H1 (cell line): Measurements from ENCODE around the gene P2RY14. TPM values are rescaled to one million over a fixed set of nuclear protein-coding genes. Genes with fewer than 3 reads are reported as not detected.

Experiments used
- CTCF ChIA-PET: fragments of 300-600 bp; sonication (Branson Sonifier 250); formaldehyde crosslinking; loops from one replicate; lab custom pipeline; 2021; ENCODE audit not compliant: partially characterized antibody; lab: Charles Lee
- POLR2A ChIA-PET: fragments of 300-600 bp; sonication (Branson Sonifier 250); formaldehyde crosslinking; loops from one replicate; lab custom pipeline; 2021; ENCODE audit warnings: inconsistent platforms; ENCODE audit not compliant: partially characterized antibody; lab: Charles Lee
- DNase-seq, 2 experiments: peaks; one replicate each; pipeline versions ENCODE4 v3.0.0 to v3.0.0-alpha.2; 2010 to 2022; ENCODE audit warnings: low spot score in 2 of 2, low read depth in 1 of 2, mixed read lengths in 1 of 2
- FAIRE-seq: peaks from 2 replicates; lab custom pipeline; 2011; peaks lifted over from hg19 to GRCh38; lab: Jason Lieb, UNC
- H2AFZ ChIP-seq: 2 replicates; pipeline ENCODE4 v1.8.1; 2012; ENCODE audit warnings: low read length, inconsistent platforms
- H2AK5ac ChIP-seq: 2 replicates; pipeline ENCODE4 v1.6.1; 2013; ENCODE audit warnings: low read depth, low read length
- H2BK120ac ChIP-seq: replicated peaks from 2 replicates; pipeline ENCODE3; 2013; ENCODE audit warnings: low read depth, low read length, inconsistent platforms
- H2BK12ac ChIP-seq: 2 replicates; pipeline ENCODE4 v1.6.1; 2013; ENCODE audit warnings: low read depth, low read length
- H2BK15ac ChIP-seq: 2 replicates; pipeline ENCODE4 v1.6.1; 2013; ENCODE audit warnings: low read length
- H2BK20ac ChIP-seq: 2 replicates; pipeline ENCODE4 v1.6.1; 2013; ENCODE audit warnings: low read length
- H2BK5ac ChIP-seq: 2 replicates; pipeline ENCODE4 v1.6.1; 2013; ENCODE audit warnings: low read depth, low read length
- H3K14ac ChIP-seq: 2 replicates; pipeline ENCODE4 v1.6.1; 2013; ENCODE audit warnings: inconsistent platforms; ENCODE audit not compliant: insufficient read length
- H3K18ac ChIP-seq: 2 replicates; pipeline ENCODE4 v1.6.1; 2013; ENCODE audit warnings: low read length; ENCODE audit errors: extremely low read depth
- H3K23ac ChIP-seq: 2 replicates; pipeline ENCODE4 v1.6.1; 2013; ENCODE audit warnings: inconsistent platforms; ENCODE audit not compliant: insufficient read length
- H3K23me2 ChIP-seq: 2 replicates; pipeline ENCODE4 v1.6.1; 2013; ENCODE audit warnings: low read depth, low read length
- H3K27ac ChIP-seq: 2 replicates; pipeline ENCODE4 v1.6.1; 2011; ENCODE audit warnings: low read depth, low read length, inconsistent platforms
- H3K27me3 ChIP-seq, 4 experiments: replicated peaks in 1 of 4; 1 replicate in 1 of 4; 2 replicates in 3 of 4; pipeline versions ENCODE4 v1.6.1 to v1.8.1; 2011 to 2013; ENCODE audit warnings: low read length in 3 of 4, mild to moderate bottlenecking in 3 of 4, inconsistent platforms in 2 of 4, mixed read lengths in 2 of 4, moderate library complexity in 1 of 4; ENCODE audit not compliant: control insufficient read depth in 3 of 4, insufficient read depth in 3 of 4; ENCODE audit errors: extremely low read depth in 1 of 4
- H3K36me3 ChIP-seq, 4 experiments: 2 replicates each; pipeline versions ENCODE4 v1.6.1 to v1.8.1; 2011 to 2013; ENCODE audit warnings: mild to moderate bottlenecking in 4 of 4, low read length in 3 of 4, moderate library complexity in 2 of 4, control low read depth in 1 of 4, inconsistent platforms in 1 of 4; ENCODE audit not compliant: insufficient read depth in 4 of 4, control insufficient read depth in 2 of 4
- H3K4ac ChIP-seq: replicated peaks from 2 replicates; pipeline ENCODE3; 2013; ENCODE audit warnings: low read length, low read depth, mixed read lengths, inconsistent platforms; ENCODE audit not compliant: insufficient read length
- H3K4me1 ChIP-seq, 4 experiments: replicated peaks in 1 of 4; 1 replicate in 1 of 4; 2 replicates in 3 of 4; pipeline versions ENCODE4 v1.6.1 to v1.8.1; 2011 to 2013; ENCODE audit warnings: low read length in 3 of 4, inconsistent platforms in 2 of 4, mixed read lengths in 1 of 4; ENCODE audit not compliant: insufficient read depth in 4 of 4, control insufficient read depth in 3 of 4
- H3K4me2 ChIP-seq, 2 experiments: 2 replicates each; pipeline versions ENCODE4 v1.6.1 to v1.8.1; 2011 to 2013; ENCODE audit warnings: low read depth in 2 of 2, low read length in 2 of 2, control low read depth in 1 of 2, inconsistent platforms in 1 of 2, mild to moderate bottlenecking in 1 of 2; ENCODE audit not compliant: insufficient read depth in 1 of 2
- H3K4me3 ChIP-seq, 4 experiments: fragments of 200-600, 300-600 bp in 1 of 4; sonication (generic), shearing (Covaris generic), sonication (Bioruptor Twin) in 1 of 4; 2 replicates each; pipeline versions ENCODE4 v1.5.1 to v1.8.1; 2011 to 2016; ENCODE audit warnings: low read length in 4 of 4, low read depth in 3 of 4, control low read depth in 2 of 4, inconsistent platforms in 2 of 4, mild to moderate bottlenecking in 2 of 4, mixed read lengths in 1 of 4, moderate library complexity in 1 of 4; ENCODE audit not compliant: insufficient read depth in 2 of 4; ENCODE audit errors: extremely low read depth in 1 of 4
- H3K56ac ChIP-seq: replicated peaks from 2 replicates; pipeline ENCODE3; 2013; ENCODE audit warnings: low read depth, mild to moderate bottlenecking, mixed read lengths, low read length, inconsistent platforms; ENCODE audit not compliant: insufficient read length
- H3K79me1 ChIP-seq: 2 replicates; pipeline ENCODE4 v1.6.1; 2013; ENCODE audit warnings: low read depth, low read length, control low read depth
- H3K79me2 ChIP-seq, 2 experiments: 2 replicates each; pipeline versions ENCODE4 v1.6.1 to v1.8.1; 2012 to 2013; ENCODE audit warnings: low read length in 2 of 2, mild to moderate bottlenecking in 2 of 2, inconsistent platforms in 1 of 2; ENCODE audit not compliant: insufficient read depth in 2 of 2, control insufficient read depth in 1 of 2
- H3K9ac ChIP-seq, 4 experiments: replicated peaks in 1 of 4; 1 replicate in 1 of 4; 2 replicates in 3 of 4; pipeline versions ENCODE4 v1.6.1 to v1.8.1; 2011 to 2013; ENCODE audit warnings: low read depth in 3 of 4, low read length in 3 of 4, control low read depth in 2 of 4, mild to moderate bottlenecking in 2 of 4, moderate library complexity in 2 of 4, inconsistent platforms in 1 of 4; ENCODE audit errors: extremely low read depth in 1 of 4
- H3K9me3 ChIP-seq, 2 experiments: 2 replicates each; pipeline versions ENCODE4 v1.6.1 to v1.8.1; 2012 to 2013; ENCODE audit warnings: mild to moderate bottlenecking in 2 of 2, moderate library complexity in 2 of 2, control low read depth in 1 of 2, inconsistent platforms in 1 of 2, low read depth in 1 of 2, low read length in 1 of 2, mixed read lengths in 1 of 2; ENCODE audit not compliant: insufficient read depth in 2 of 2
- H4K20me1 ChIP-seq, 2 experiments: replicated peaks in 1 of 2; 2 replicates each; pipeline versions ENCODE3 to v1.8.1; 2011 to 2013; ENCODE audit warnings: inconsistent platforms in 2 of 2, low read length in 2 of 2, mild to moderate bottlenecking in 1 of 2; ENCODE audit not compliant: insufficient read depth in 2 of 2, control insufficient read depth in 1 of 2
- H4K5ac ChIP-seq: 2 replicates; pipeline ENCODE4 v1.6.1; 2013; ENCODE audit warnings: low read length, low read depth, mixed read lengths, inconsistent platforms; ENCODE audit not compliant: insufficient read length
- H4K8ac ChIP-seq: 2 replicates; pipeline ENCODE4 v1.8.0; 2013; ENCODE audit warnings: mild to moderate bottlenecking, moderate library complexity, low read length, inconsistent platforms; ENCODE audit not compliant: insufficient read depth; ENCODE audit errors: extremely low read depth
- H4K91ac ChIP-seq: replicated peaks from 2 replicates; pipeline ENCODE3; 2013; ENCODE audit warnings: low read length, mixed read lengths, inconsistent platforms; ENCODE audit not compliant: insufficient read length
- BCL11A ChIP-seq, 2 experiments: IDR thresholded peaks; one replicate each; pipeline ENCODE4 v1.6.1; 2011; ENCODE audit warnings: low read depth in 2 of 2, low read length in 2 of 2, mild to moderate bottlenecking in 2 of 2
- CBX5 ChIP-seq: fragments of 300-800, 300-1000 bp; sonication (generic); IDR thresholded peaks from 2 replicates; pipeline ENCODE4 v1.7.1; 2016; ENCODE audit warnings: antibody characterized with exemption, low read length, low read depth
- GABPA ChIP-seq: IDR thresholded peaks from 2 replicates; pipeline ENCODE4 v1.6.1; 2011; ENCODE audit warnings: mild to moderate bottlenecking, low read length, moderate library complexity, borderline replicate concordance; ENCODE audit not compliant: insufficient read depth
- KDM1A ChIP-seq: fragments of 200-600, 300-600 bp; sonication (generic); IDR thresholded peaks from 2 replicates; pipeline ENCODE4 v1.7.1; 2016; ENCODE audit warnings: mild to moderate bottlenecking, low read length, borderline replicate concordance
- NANOG ChIP-seq: IDR thresholded peaks from 2 replicates; pipeline ENCODE4 v1.6.1; 2011; ENCODE audit warnings: low read length, low read depth, mild to moderate bottlenecking, inconsistent platforms; ENCODE audit not compliant: insufficient read depth, poor library complexity, severe bottlenecking
- NRF1 ChIP-seq: IDR thresholded peaks from 2 replicates; pipeline ENCODE4 v1.6.1; 2011; ENCODE audit warnings: mild to moderate bottlenecking, low read depth, low read length, improper control_type of control experiment
- RBBP5 ChIP-seq: IDR thresholded peaks from 2 replicates; pipeline ENCODE4 v1.7.1; 2012; ENCODE audit warnings: low read depth, mild to moderate bottlenecking, inconsistent platforms, low read length, moderate library complexity, borderline replicate concordance
- RXRA ChIP-seq: IDR thresholded peaks from 2 replicates; pipeline ENCODE4 v1.6.1; 2011; ENCODE audit warnings: low read depth, mild to moderate bottlenecking, low read length, moderate library complexity; ENCODE audit not compliant: insufficient read depth
- SP2 ChIP-seq: IDR thresholded peaks from 2 replicates; pipeline ENCODE4 v1.6.1; 2012; ENCODE audit warnings: mild to moderate bottlenecking, low read length, inconsistent platforms
- WGBS, 2 experiments: shearing (Covaris generic) in 1 of 2; methylation state at CpG; one replicate each; pipeline versions ENCODE4 v1.1.6 to v1.1.7; 2013 to 2015; ENCODE audit warnings: low lambda C conversion rate in 2 of 2, mixed read lengths in 2 of 2, inconsistent platforms in 1 of 2, low coverage in 1 of 2, missing lambda C conversion rate in 1 of 2; ENCODE audit not compliant: insufficient replicate concordance in 2 of 2, insufficient coverage in 1 of 2, insufficient read length in 1 of 2; ENCODE audit errors: extremely low coverage in 1 of 2, missing lambda C conversion rate in 1 of 2; 5-methylcytosine and 5-hydroxymethylcytosine counted together
- polyA plus RNA-seq, 7 experiments: library from polyadenylated mRNA; depleted of rRNA in 3 of 7; stranded (reverse) in 5 of 7; unstranded in 2 of 7; fragments of >200 nt in 5 of 7; fragments of 200-250 nt in 2 of 7; gene quantifications; 1 replicate in 5 of 7; 2 replicates in 1 of 7; 4 replicates in 1 of 7; pipeline versions ENCODE4 v1.2.1 to v1.2.3, GENCODE V29; 2011 to 2013; ENCODE audit warnings: missing spikeins in 2 of 7, mixed read lengths in 2 of 7
- total RNA-seq: library from RNA; stranded (reverse); fragmentation: NEBNext Ultra II Directional; extraction: Animal tissue kit (Norgen Biotek cat#: 25700); gene quantifications from 2 replicates; pipeline ENCODE4 v1.2.1, GENCODE V29; 2021
- TF ChIP-seq, protein P1 (sequence below): IDR thresholded peaks from 2 replicates; pipeline ENCODE4 v1.6.1; 2011; ENCODE audit warnings: low read depth, mild to moderate bottlenecking, low read length; ENCODE audit not compliant: insufficient read depth
- TF ChIP-seq, protein P2 (sequence below): IDR thresholded peaks from 2 replicates; pipeline ENCODE4 v1.6.1; 2012; ENCODE audit warnings: inconsistent platforms

P2RY14 gene
- total and polyA plus RNA-seq, 2 of the 8 experiments (the other 6 are each of a cell fraction or from before 2014, with no cell fraction given), result not detected

DNA sequence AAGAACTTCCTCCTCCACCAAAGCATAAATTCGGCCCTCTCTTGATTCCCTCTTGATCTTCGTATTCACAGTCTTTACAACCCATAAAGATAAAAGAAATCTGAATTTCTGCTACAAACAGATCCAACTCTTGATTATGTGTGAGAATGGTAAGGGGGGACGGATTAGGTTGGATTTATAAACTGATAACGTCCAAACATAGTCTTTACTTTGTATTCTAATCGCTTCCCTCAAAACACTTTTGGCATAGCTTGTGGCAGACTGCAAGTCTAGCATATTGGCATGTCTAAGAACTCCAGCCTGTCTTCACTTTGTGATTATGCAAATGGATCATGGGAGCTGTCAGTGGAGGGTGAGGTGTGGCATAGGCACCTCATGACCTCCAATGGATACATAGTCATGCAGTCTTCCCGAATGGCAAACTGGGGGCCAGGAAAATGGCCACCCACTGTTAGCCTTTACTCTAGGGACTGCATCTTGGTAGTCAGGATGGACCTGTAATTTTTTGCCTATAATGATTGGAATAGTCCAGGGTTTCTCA is 51.0 kb downstream of the P2RY14 start:
- WGBS, 2 experiments, result 75% methylated on average over 6 of the region's 6 CpGs; no CpG with 5 or more reads in 1 of the 2 experiments
- Histone ChIP-seq H3K36me3 (no peaks in the 10 kb centered on the region), H3K4me1 (peaks cover 0 to 19% (median 9%) of the 10 kb centered on the region in 4 experiments; a peak in 4 of 7 replicates), H4K5ac (no peak overlapping the region), H3K56ac (no peak overlapping the region), H3K4me2 (no peak overlapping the region), H2BK20ac (no peak overlapping the region), H3K14ac (no peak overlapping the region), H3K9me3 (no peaks in the 10 kb centered on the region), H3K27ac (no peak overlapping the region), H3K9ac (no peak overlapping the region), H4K20me1 (no peaks in the 10 kb centered on the region), H2BK15ac (no peak overlapping the region), H3K27me3 (no peaks in the 10 kb centered on the region), H3K79me1 (no peaks in the 10 kb centered on the region), H3K79me2 (no peaks in the 10 kb centered on the region), H3K4me3 (no peak overlapping the region), H3K4ac (no peak overlapping the region), H2BK5ac (no peak overlapping the region), H4K91ac (no peak overlapping the region), H3K23me2 (no peaks in the 10 kb centered on the region), H3K23ac (no peak overlapping the region), H4K8ac (no peak overlapping the region), H2AK5ac (no peak overlapping the region), H3K18ac (no peak overlapping the region), H2BK120ac (no peak overlapping the region), H2AFZ (no peak overlapping the region), H2BK12ac (no peak overlapping the region)
- ChIA-PET POLR2A (no interaction called here), CTCF (interaction anchor here (0.7 to 8.6 kb wide), 32 partner anchors 8 to 589 kb away, joined by 3 to 155 read pairs (median 6); partner anchors contain the start of gene P2RY14)
- FAIRE-seq, result no peak
- TF ChIP-seq KDM1A (no peak), BCL11A (IDR thresholded peaks at IDR 0.05; ENCODE audit: low read depth in 2 of 2, low read length in 2 of 2) (no peak), RXRA (no peak), RBBP5 (no peak), GABPA (no peak), SP2 (no peak), NANOG (no peak), NRF1 (no peak), CBX5 (no peak)
- TF ChIP-seq, protein P1, sequence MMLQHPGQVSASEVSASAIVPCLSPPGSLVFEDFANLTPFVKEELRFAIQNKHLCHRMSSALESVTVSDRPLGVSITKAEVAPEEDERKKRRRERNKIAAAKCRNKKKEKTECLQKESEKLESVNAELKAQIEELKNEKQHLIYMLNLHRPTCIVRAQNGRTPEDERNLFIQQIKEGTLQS, result no peak
- TF ChIP-seq, protein P2, sequence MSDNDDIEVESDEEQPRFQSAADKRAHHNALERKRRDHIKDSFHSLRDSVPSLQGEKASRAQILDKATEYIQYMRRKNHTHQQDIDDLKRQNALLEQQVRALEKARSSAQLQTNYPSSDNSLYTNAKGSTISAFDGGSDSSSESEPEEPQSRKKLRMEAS, result no peak
- DNase-seq, result no peak
